Testis (tissue), 2 donors: ENCODE measurements around the gene CDH2.

ENCODE experiments used
- POLR2A ChIP-seq: fragments of 450-650 bp; IDR thresholded peaks from one replicate; pipeline ENCODE4 v1.6.1; 2017; ENCODE audit warnings: antibody characterized with exemption, mild to moderate bottlenecking, moderate library complexity
- TF ChIP-seq, protein P1 (sequence below), 3 experiments: fragments of 450-650 bp in 2 of 3; fragments of 200-600 bp in 1 of 3; sonication (generic) in 1 of 3; IDR thresholded peaks; one replicate each; pipeline ENCODE4 v1.5.1; 2016 to 2019; ENCODE audit warnings: antibody characterized with exemption in 3 of 3, mild to moderate bottlenecking in 2 of 3, moderate library complexity in 1 of 3

DNA sequence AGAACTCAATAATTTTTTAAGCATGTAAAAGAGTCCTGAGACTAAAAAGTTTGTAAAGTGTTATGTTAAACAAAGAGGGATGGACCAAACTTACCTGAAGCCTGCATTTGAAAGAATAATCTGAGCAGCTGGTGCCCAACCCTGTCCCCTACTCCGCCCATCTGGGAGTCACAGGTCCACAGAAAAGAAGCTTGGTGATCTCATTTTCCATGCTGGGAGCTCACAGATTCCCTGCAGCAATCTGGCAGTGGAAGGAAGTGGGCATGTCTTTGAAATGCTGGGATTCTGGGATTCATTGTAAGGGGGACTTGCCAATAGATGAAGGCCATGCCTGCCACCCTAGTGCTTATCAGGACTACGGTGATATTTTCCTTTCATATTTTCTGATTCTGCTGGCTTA, 17.9 kb downstream of the CDH2 start:
- TF ChIP-seq, protein P1, sequence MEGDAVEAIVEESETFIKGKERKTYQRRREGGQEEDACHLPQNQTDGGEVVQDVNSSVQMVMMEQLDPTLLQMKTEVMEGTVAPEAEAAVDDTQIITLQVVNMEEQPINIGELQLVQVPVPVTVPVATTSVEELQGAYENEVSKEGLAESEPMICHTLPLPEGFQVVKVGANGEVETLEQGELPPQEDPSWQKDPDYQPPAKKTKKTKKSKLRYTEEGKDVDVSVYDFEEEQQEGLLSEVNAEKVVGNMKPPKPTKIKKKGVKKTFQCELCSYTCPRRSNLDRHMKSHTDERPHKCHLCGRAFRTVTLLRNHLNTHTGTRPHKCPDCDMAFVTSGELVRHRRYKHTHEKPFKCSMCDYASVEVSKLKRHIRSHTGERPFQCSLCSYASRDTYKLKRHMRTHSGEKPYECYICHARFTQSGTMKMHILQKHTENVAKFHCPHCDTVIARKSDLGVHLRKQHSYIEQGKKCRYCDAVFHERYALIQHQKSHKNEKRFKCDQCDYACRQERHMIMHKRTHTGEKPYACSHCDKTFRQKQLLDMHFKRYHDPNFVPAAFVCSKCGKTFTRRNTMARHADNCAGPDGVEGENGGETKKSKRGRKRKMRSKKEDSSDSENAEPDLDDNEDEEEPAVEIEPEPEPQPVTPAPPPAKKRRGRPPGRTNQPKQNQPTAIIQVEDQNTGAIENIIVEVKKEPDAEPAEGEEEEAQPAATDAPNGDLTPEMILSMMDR (IDR thresholded peaks at IDR 0.05) = no peak
- no peak for TF ChIP-seq POLR2A
